Psoas muscle (tissue), 8 donors: ENCODE measurements around the gene VAMP5. TPM values are rescaled to one million over a fixed set of nuclear protein-coding genes. Genes with fewer than 3 reads are reported as not detected.
"Not testable (repeated sequence)": the region's sequence is repeated elsewhere in the genome, so short reads cannot be mapped to it uniquely, and the experiment has no call there.

ENCODE experiments used
- ATAC-seq, 4 donors: fragments of 200-7000 bp; cut with Tn5 transposase; one replicate each; pipeline ENCODE4 v1.9.1; 2020; ENCODE audit warnings: moderate library complexity in 3 of 4, mild to moderate bottlenecking in 2 of 4
- DNase-seq, 2 donors: peaks; one replicate each; pipeline ENCODE4 v3.0.0-alpha.2; 2020
- H3K27ac ChIP-seq: fragments of 200-600 bp; one replicate; pipeline ENCODE4 v1.8.0; 2022
- H3K27me3 ChIP-seq, 3 donors: fragments of 200-600 bp in 1 of 3; one replicate each; pipeline versions ENCODE4 v1.6.1 to v1.8.0; 2013 to 2022; ENCODE audit warnings: low read length in 2 of 3, mild to moderate bottlenecking in 2 of 3, moderate library complexity in 1 of 3; ENCODE audit not compliant: insufficient read depth in 3 of 3
- H3K36me3 ChIP-seq, 2 donors: fragments of 200-600 bp in 1 of 2; one replicate each; pipeline versions ENCODE4 v1.6.1 to v1.8.0; 2013 to 2022; ENCODE audit warnings: low read depth in 1 of 2, mild to moderate bottlenecking in 1 of 2, moderate library complexity in 1 of 2; ENCODE audit not compliant: insufficient read depth in 1 of 2
- H3K4me1 ChIP-seq: fragments of 200-600 bp; one replicate; pipeline ENCODE4 v1.8.0; 2022
- H3K4me3 ChIP-seq: fragments of 200-600 bp; one replicate; pipeline ENCODE4 v1.8.0; 2022; ENCODE audit warnings: mild to moderate bottlenecking
- H3K9me3 ChIP-seq: fragments of 200-600 bp; one replicate; pipeline ENCODE4 v1.8.0; 2022
- CTCF ChIP-seq: fragments of 200-600 bp; IDR thresholded peaks from one replicate; pipeline ENCODE4 v1.8.0; 2022; ENCODE audit warnings: antibody characterized with exemption
- WGBS, 3 donors: extraction: QIAGEN DNeasy Blood & Tissue Kit; methylation state at CpG; one replicate each; pipeline versions ENCODE4 v1.1.6 to v1.1.7; 2013; 5-methylcytosine and 5-hydroxymethylcytosine counted together
- intact Hi-C, 2 donors: fragments of 100-400 bp; cut with DNase I; formaldehyde crosslinking; loops; one replicate each; pipeline versions ENCODE4 v1.11.0 to v1.14.2; 2022
- polyA plus RNA-seq, 3 donors: library from polyadenylated mRNA; stranded (reverse); fragments of 200-250 nt; gene quantifications; one replicate each; pipeline ENCODE4 v1.2.3, GENCODE V29; 2013
- total RNA-seq, 4 donors: library from RNA; stranded (reverse); fragmentation: NEBNext Ultra II Directional in 2 of 4; extraction: Animal tissue kit (Norgen Biotek cat#: 25700) in 2 of 4; gene quantifications; one replicate each; pipeline versions ENCODE4 v1.2.1 to v1.2.4, GENCODE V29; 2021 to 2023
- donor health status: healthy with polysubstance abuse.
- donor health status: DM: no; HTN: no; CAD: no; lungs with moderate emphysema.
- donor health status: Bipolar disorder and iron deficiency.
- donor health status: healthy.
- donor health status: DM: yes; HTN: yes; CAD: no.
- donor health status: DM: no; HTN: no; CAD: no.
- donor health status: DM: no; HTN: no; CAD: no.
- donor health status: DM: yes; HTN: yes; CAD: no.

Gene VAMP5
- total and polyA plus RNA-seq, 7 donors = 58.1 to 149 (median 95.0) TPM

DNA sequence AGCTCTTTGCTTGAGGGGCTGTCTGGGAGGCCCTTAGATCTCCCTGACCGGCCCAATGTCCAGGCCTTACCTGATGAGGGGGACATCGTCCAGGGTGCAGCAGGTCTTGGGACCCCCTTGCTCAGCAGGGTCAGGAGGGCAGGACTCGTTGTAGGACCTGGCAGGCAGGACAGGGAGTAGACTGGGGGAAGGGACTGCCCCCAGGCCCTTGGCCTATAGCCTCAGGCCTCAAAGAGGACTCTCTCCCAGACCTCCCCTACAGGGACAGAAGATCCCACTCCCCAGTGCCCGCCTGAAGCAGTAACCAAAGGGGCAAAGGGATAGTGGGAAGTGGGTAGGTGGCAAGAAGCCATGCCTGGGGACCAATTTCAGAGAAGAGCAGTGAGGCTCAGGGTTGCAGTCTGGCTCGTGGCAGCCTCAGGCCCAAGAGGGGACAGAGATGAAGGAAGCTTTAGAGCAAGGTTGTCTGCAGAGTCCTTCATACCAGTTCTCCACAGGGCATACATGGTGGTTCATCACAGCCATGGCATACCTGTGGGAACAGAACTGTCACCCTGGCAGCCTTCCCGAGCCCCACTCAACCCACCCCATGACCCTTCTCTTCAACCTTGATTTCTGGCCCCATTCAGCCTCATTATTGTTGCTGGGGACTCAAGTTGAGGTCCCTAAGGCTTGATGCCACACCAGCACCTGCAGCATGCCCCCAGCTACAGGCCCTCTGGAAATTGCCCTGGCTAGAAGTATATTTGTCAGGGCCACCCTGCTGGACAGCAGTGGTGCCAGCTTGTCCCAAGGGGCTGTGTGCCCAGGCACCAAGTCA is 16.9 kb downstream of the VAMP5 start:
- Histone ChIP-seq H3K9me3 (no peaks in the 10 kb centered on the region), H3K36me3 (peaks cover 3 to 53% of the 10 kb centered on the region in 2 donors), H3K27ac (peak overlapping the region; percentile 89), H3K4me3 (peak overlapping the region; percentile 74), H3K4me1 (peaks cover 56% of the 10 kb centered on the region), H3K27me3 (no peaks in the 10 kb centered on the region)
- DNase-seq = peak in 1 of 2 donors; percentile 45
- no peak for ATAC-seq
- intact Hi-C loops = loop anchor here in 1 of 2 donors (2.0 kb wide), 1 partner anchor 14 kb away; no protein-coding TSS in a partner anchor
- no peak for TF ChIP-seq CTCF
- 67 to 68% (median 67%) methylated on average over 6 of the region's 6 CpGs for WGBS, 3 donors

DNA sequence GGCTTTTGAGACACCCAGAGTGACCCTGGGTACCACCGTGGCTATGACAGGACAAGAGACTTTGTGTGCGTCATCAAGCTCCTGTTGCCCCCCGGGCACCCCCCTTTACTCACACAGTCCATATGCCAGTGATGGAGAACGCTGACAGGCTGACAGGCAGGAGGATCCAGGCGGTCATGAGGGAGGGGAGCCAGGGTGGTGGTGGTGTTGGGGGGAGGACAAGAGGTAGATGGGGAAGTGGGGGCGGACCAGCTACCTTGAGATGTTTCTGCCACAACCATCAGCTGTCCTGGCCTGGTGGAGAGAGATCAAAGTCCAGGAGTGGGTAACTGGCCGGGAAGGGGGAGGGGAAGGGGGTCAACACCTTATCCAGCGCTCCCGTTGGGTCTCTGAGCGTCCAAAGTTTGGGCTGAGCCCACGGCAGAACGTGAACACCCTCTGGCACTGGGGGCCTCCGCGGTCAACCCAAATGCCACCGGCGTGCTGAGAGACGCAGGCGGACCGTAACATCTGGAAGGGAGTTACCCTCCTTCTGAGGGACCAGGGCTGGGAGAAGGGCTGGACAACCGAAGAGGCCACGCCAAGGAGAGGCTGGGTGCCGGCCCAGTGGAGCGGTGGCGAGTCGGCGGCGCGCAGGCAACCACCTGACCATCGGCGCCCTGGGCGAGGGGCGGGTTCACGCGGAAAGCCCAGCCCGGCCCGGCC is 17.7 kb downstream of the VAMP5 start:
- 1 to 5% (median 3%) methylated on average over 26 to 36 of the region's 36 CpGs for WGBS, 3 donors
- peak overlapping the region; percentile 89 for H3K27ac ChIP-seq
- H3K9me3 ChIP-seq = no peaks in the 10 kb centered on the region
- TF ChIP-seq CTCF = no peak
- no peaks in the 10 kb centered on the region for H3K27me3 ChIP-seq
- peaks cover 56% of the 10 kb centered on the region for H3K4me1 ChIP-seq
- H3K36me3 ChIP-seq = peaks cover 1 to 48% of the 10 kb centered on the region in 2 donors
- H3K4me3 ChIP-seq = peak overlapping the region; percentile 74
- ATAC-seq (peak; percentile 58 to 74 (median 63)), DNase-seq (peak; percentile 84 to 90)
- intact Hi-C loops = loop anchor here in 1 of 2 donors (2.0 kb wide), 1 partner anchor 13 kb away; no protein-coding TSS in a partner anchor

- no peaks in the 10 kb centered on the region for H3K27me3 ChIP-seq
- H3K36me3 ChIP-seq = peaks cover 0 to 41% of the 10 kb centered on the region in 2 donors
- peak within 1 kb of the TSS; percentile 74 for H3K4me3 ChIP-seq
- no peaks in the 10 kb centered on the region for H3K9me3 ChIP-seq
- 0 to 1% (median 1%) methylated on average over 59 to 73 of the region's 73 CpGs for WGBS, 3 donors
- DNase-seq = peak; percentile 98
- TF ChIP-seq CTCF = peak; percentile 48
- ATAC-seq = peak; percentile 80 to 90 (median 88)
- H3K4me1 ChIP-seq = peaks cover 57% of the 10 kb centered on the region
- H3K27ac ChIP-seq = peak within 1 kb of the TSS; percentile 89
- intact Hi-C loops = no loop called here
Observed at GRCh38 chr2:85602476-85603234, 18.4 kb downstream of the VAMP5 start, which contains the start of gene TMEM150A. Gene TMEM150A (minus strand): TSS chr2:85602698. CDS start chr2:85601948, 750 bp downstream.

GRCh38 chr2:85604133-85604444 is 19.9 kb downstream of the VAMP5 start:
- H3K27me3 ChIP-seq, intact Hi-C loops, DNase-seq, ATAC-seq, H3K9me3 ChIP-seq: not testable (repeated sequence)
- peak overlapping the region; percentile 89 for H3K27ac ChIP-seq
- 29 to 44% (median 37%) methylated on average over 3 of the region's 3 CpGs for WGBS, 3 donors
- H3K36me3 ChIP-seq = peaks cover 0 to 36% of the 10 kb centered on the region in 2 donors
- H3K4me1 ChIP-seq = peaks cover 71% of the 10 kb centered on the region
- peak overlapping the region; percentile 74 for H3K4me3 ChIP-seq
